ENCODE data around the gene DPP6. TPM values are rescaled to one million over a fixed set of nuclear protein-coding genes. Genes with fewer than 3 reads are reported as not detected.
A peak's percentile ranks its signal among the peaks of the same experiment; 100 is the strongest.

Gene DPP6
- total RNA-seq, 8 experiments from 2014 or later: 0.07 to 21.1 (median 1.7) TPM

GRCh38 chr7:154882931-154883474, 830.8 kb downstream of the DPP6 start:
- ATAC-seq (replicated peaks in 6 of 8): no peak
- no peak overlapping the region for H3K4me3 ChIP-seq
- no peaks in the 10 kb centered on the region for H3K4me1 ChIP-seq (replicated peaks in 1 of 2)
- 19 to 100% (median 66%) methylated on average over 1 to 7 of the region's 8 CpGs for WGBS, 10 experiments
- in situ Hi-C loops (cut with MboI; ENCODE audit: low pct_unique_long_range_greater_than_20kb in 2 of 9, low sequenced_read_pairs in 9 of 9, unreplicated experiment in 9 of 9): no loop called here
- no peak overlapping the region for H3K27ac ChIP-seq

- Histone ChIP-seq H3K27ac (no peak overlapping the region), H3K4me3 (no peak overlapping the region), H3K4me1 (replicated peaks in 1 of 2) (no peaks in the 10 kb centered on the region)
- no peak for ATAC-seq (replicated peaks in 6 of 8)
- in situ Hi-C loops (cut with MboI; ENCODE audit: low pct_unique_long_range_greater_than_20kb in 2 of 9, low sequenced_read_pairs in 9 of 9, unreplicated experiment in 9 of 9): no loop called here
- 40 to 100% (median 57%) methylated on average over 1 to 6 of the region's 7 CpGs; no CpG with 5 or more reads in 4 of the 10 experiments for WGBS, 10 experiments
Measured at GRCh38 chr7:154884348-154884920, 832.2 kb downstream of the DPP6 start.

- in situ Hi-C loops (cut with MboI; ENCODE audit: low pct_unique_long_range_greater_than_20kb in 2 of 9, low sequenced_read_pairs in 9 of 9, unreplicated experiment in 9 of 9): no loop called here
- H3K4me3 ChIP-seq: no peak overlapping the region
- H3K4me1 ChIP-seq (replicated peaks in 1 of 2): no peaks in the 10 kb centered on the region
- no peak for ATAC-seq (replicated peaks in 6 of 8)
- H3K27ac ChIP-seq: no peak overlapping the region
- WGBS, 10 experiments: 0 to 100% (median 51%) methylated on average over 1 to 7 of the region's 9 CpGs
Measured at GRCh38 chr7:154886591-154886990, 834.4 kb downstream of the DPP6 start.

- H3K4me3 ChIP-seq: no peak overlapping the region
- no peaks in the 10 kb centered on the region for H3K4me1 ChIP-seq (replicated peaks in 1 of 2)
- no peak for ATAC-seq (replicated peaks in 6 of 8)
- no peak overlapping the region for H3K27ac ChIP-seq
- in situ Hi-C loops (cut with MboI; ENCODE audit: low pct_unique_long_range_greater_than_20kb in 2 of 9, low sequenced_read_pairs in 9 of 9, unreplicated experiment in 9 of 9): no loop called here
- WGBS, 10 experiments: 11 to 100% (median 50%) methylated on average over 1 to 3 of the region's 3 CpGs; no CpG with 5 or more reads in 3 of the 10 experiments
Measured at GRCh38 chr7:154888690-154889089, 836.5 kb downstream of the DPP6 start.

GRCh38 chr7:154892459-154892858, 840.3 kb downstream of the DPP6 start:
- Histone ChIP-seq H3K4me1 (replicated peaks in 1 of 2) (no peaks in the 10 kb centered on the region), H3K27ac (no peak overlapping the region), H3K4me3 (no peak overlapping the region)
- in situ Hi-C loops (cut with MboI; ENCODE audit: low pct_unique_long_range_greater_than_20kb in 2 of 9, low sequenced_read_pairs in 9 of 9, unreplicated experiment in 9 of 9): no loop called here
- peak in 2 of 8 experiments; percentile 58 to 64 for ATAC-seq (replicated peaks in 6 of 8)
- 0 to 58% (median 12%) methylated on average over 2 to 13 of the region's 28 CpGs; no CpG with 5 or more reads in 7 of the 10 experiments for WGBS, 10 experiments

GRCh38 chr7:154896076-154896475, 843.9 kb downstream of the DPP6 start:
- WGBS, 10 experiments: 0 to 93% (median 83%) methylated on average over 1 to 3 of the region's 11 CpGs; no CpG with 5 or more reads in 6 of the 10 experiments
- H3K27ac ChIP-seq: no peak overlapping the region
- in situ Hi-C loops (cut with MboI; ENCODE audit: low pct_unique_long_range_greater_than_20kb in 2 of 9, low sequenced_read_pairs in 9 of 9, unreplicated experiment in 9 of 9): no loop called here
- no peak for ATAC-seq (replicated peaks in 6 of 8)
- no peak overlapping the region for H3K4me3 ChIP-seq
- H3K4me1 ChIP-seq (replicated peaks in 1 of 2): no peaks in the 10 kb centered on the region

GRCh38 chr7:154898973-154899855, 847.0 kb downstream of the DPP6 start:
- no peak for ATAC-seq (replicated peaks in 6 of 8)
- Histone ChIP-seq H3K27ac (no peak overlapping the region), H3K4me3 (no peak overlapping the region), H3K4me1 (replicated peaks in 1 of 2) (no peaks in the 10 kb centered on the region)
- 0 to 88% (median 78%) methylated on average over 1 to 6 of the region's 24 CpGs; no CpG with 5 or more reads in 3 of the 10 experiments for WGBS, 10 experiments
- in situ Hi-C loops (cut with MboI; ENCODE audit: low pct_unique_long_range_greater_than_20kb in 2 of 9, low sequenced_read_pairs in 9 of 9, unreplicated experiment in 9 of 9): no loop called here

GRCh38 chr7:154899862-154900261, 847.7 kb downstream of the DPP6 start:
- 0 to 61% (median 5%) methylated on average over 1 to 3 of the region's 5 CpGs; no CpG with 5 or more reads in 4 of the 10 experiments for WGBS, 10 experiments
- peak in 1 of 8 experiments; percentile 67 for ATAC-seq (replicated peaks in 6 of 8)
- Histone ChIP-seq H3K4me1 (replicated peaks in 1 of 2) (no peaks in the 10 kb centered on the region), H3K27ac (no peak overlapping the region), H3K4me3 (no peak overlapping the region)
- in situ Hi-C loops (cut with MboI; ENCODE audit: low pct_unique_long_range_greater_than_20kb in 2 of 9, low sequenced_read_pairs in 9 of 9, unreplicated experiment in 9 of 9): loop anchor here in 4 of 9 experiments (25.0 kb wide), 3 partner anchors 287 to 462 kb away; no protein-coding TSS in a partner anchor

- in situ Hi-C loops (cut with MboI; ENCODE audit: low pct_unique_long_range_greater_than_20kb in 2 of 9, low sequenced_read_pairs in 9 of 9, unreplicated experiment in 9 of 9): loop anchor here in 4 of 9 experiments (25.0 kb wide), 3 partner anchors 285 to 460 kb away; no protein-coding TSS in a partner anchor
- ATAC-seq (replicated peaks in 6 of 8): peak in 3 of 8 experiments; percentile 9 to 24 (median 18)
- WGBS, 10 experiments: 12 to 72% (median 30%) methylated on average over 1 to 4 of the region's 6 CpGs; no CpG with 5 or more reads in 1 of the 10 experiments
- Histone ChIP-seq H3K27ac (no peak overlapping the region), H3K4me1 (replicated peaks in 1 of 2) (no peaks in the 10 kb centered on the region), H3K4me3 (no peak overlapping the region)
Measured at GRCh38 chr7:154902600-154903082, 850.4 kb downstream of the DPP6 start.

- ATAC-seq (replicated peaks in 6 of 8): peak in 1 of 8 experiments; percentile 30
- in situ Hi-C loops (cut with MboI; ENCODE audit: low pct_unique_long_range_greater_than_20kb in 2 of 9, low sequenced_read_pairs in 9 of 9, unreplicated experiment in 9 of 9): loop anchor here in 4 of 9 experiments (25.0 kb wide), 3 partner anchors 284 to 459 kb away; no protein-coding TSS in a partner anchor
- Histone ChIP-seq H3K4me3 (no peak overlapping the region), H3K4me1 (replicated peaks in 1 of 2) (no peaks in the 10 kb centered on the region), H3K27ac (no peak overlapping the region)
- WGBS, 10 experiments: 0 to 90% (median 42%) methylated on average over 1 to 5 of the region's 14 CpGs; no CpG with 5 or more reads in 3 of the 10 experiments
Measured at GRCh38 chr7:154903083-154903731, 851.0 kb downstream of the DPP6 start.

GRCh38 chr7:154905146-154905545, 852.9 kb downstream of the DPP6 start:
- peak in 3 of 8 experiments; percentile 43 to 60 (median 44) for ATAC-seq (replicated peaks in 6 of 8)
- Histone ChIP-seq H3K27ac (no peak overlapping the region), H3K4me1 (replicated peaks in 1 of 2) (no peaks in the 10 kb centered on the region), H3K4me3 (no peak overlapping the region)
- WGBS, 10 experiments: 50 to 100% (median 67%) methylated on average over 1 to 5 of the region's 8 CpGs; no CpG with 5 or more reads in 1 of the 10 experiments
- in situ Hi-C loops (cut with MboI; ENCODE audit: low pct_unique_long_range_greater_than_20kb in 2 of 9, low sequenced_read_pairs in 9 of 9, unreplicated experiment in 9 of 9): loop anchor here in 4 of 9 experiments (25.0 kb wide), 3 partner anchors 282 to 457 kb away; no protein-coding TSS in a partner anchor

GRCh38 chr7:154905615-154906014, 853.4 kb downstream of the DPP6 start:
- 6 to 78% (median 47%) methylated on average over 2 to 6 of the region's 8 CpGs; no CpG with 5 or more reads in 4 of the 10 experiments for WGBS, 10 experiments
- no peak for ATAC-seq (replicated peaks in 6 of 8)
- in situ Hi-C loops (cut with MboI; ENCODE audit: low pct_unique_long_range_greater_than_20kb in 2 of 9, low sequenced_read_pairs in 9 of 9, unreplicated experiment in 9 of 9): loop anchor here in 4 of 9 experiments (25.0 kb wide), 3 partner anchors 282 to 457 kb away; no protein-coding TSS in a partner anchor
- no peak overlapping the region for H3K27ac ChIP-seq
- H3K4me3 ChIP-seq: no peak overlapping the region
- no peaks in the 10 kb centered on the region for H3K4me1 ChIP-seq (replicated peaks in 1 of 2)

All from motor neuron (in vitro differentiated cells).